ENCODE results near the gene TBC1D5.

Gene TBC1D5

GRCh38 chr3:17765819-17766472, 23.5 kb upstream of the TBC1D5 start:
- TF ChIP-seq, protein P1, sequence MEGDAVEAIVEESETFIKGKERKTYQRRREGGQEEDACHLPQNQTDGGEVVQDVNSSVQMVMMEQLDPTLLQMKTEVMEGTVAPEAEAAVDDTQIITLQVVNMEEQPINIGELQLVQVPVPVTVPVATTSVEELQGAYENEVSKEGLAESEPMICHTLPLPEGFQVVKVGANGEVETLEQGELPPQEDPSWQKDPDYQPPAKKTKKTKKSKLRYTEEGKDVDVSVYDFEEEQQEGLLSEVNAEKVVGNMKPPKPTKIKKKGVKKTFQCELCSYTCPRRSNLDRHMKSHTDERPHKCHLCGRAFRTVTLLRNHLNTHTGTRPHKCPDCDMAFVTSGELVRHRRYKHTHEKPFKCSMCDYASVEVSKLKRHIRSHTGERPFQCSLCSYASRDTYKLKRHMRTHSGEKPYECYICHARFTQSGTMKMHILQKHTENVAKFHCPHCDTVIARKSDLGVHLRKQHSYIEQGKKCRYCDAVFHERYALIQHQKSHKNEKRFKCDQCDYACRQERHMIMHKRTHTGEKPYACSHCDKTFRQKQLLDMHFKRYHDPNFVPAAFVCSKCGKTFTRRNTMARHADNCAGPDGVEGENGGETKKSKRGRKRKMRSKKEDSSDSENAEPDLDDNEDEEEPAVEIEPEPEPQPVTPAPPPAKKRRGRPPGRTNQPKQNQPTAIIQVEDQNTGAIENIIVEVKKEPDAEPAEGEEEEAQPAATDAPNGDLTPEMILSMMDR (IDR thresholded peaks at IDR 0.05): no peak

- TF ChIP-seq, protein P1 (IDR thresholded peaks at IDR 0.05): no peak
These were observed 19.1 kb upstream of the TBC1D5 start for GRCh38 chr3:17761563-17761962.

DNA sequence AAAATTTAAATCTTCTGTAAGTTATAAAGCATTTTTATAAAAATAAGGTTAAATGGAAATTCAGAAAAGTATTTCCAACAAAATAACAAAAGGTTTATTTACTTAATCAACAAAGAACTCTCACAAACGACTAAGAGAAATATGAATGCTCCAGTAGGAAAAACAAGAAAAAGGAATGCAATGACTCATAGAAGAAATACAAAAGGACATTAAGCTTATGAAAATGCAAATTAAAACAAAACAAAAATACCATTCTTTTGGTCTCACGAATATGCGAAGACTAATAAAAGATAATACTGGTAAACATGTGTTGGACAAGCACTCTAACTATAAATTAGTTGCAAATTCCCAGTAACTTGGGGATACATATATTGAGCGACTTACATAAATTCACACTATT, 17.5 kb upstream of the TBC1D5 start:
- TF ChIP-seq, protein P1 (IDR thresholded peaks at IDR 0.05): no peak

GRCh38 chr3:17755836-17756235, 13.4 kb upstream of the TBC1D5 start:
- TF ChIP-seq, protein P1 (IDR thresholded peaks at IDR 0.05): no peak

DNA sequence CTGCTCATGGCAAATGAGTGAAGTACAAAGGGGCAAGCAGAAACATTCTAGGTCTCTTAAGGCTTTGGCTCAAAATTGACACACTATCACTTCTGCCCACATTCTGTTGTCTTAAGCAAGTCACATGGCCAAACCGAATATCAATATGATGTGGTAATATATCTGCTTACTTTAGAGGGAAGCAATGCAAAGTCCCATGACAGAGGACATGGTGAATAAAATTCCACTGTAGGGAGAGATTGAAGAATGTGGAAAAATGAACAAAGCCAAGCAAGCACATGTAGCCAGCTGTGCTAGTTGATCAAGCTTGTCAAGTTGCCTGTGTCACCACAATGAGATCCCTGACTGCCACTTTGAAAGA, 11.2 kb upstream of the TBC1D5 start:
- TF ChIP-seq, protein P1 (IDR thresholded peaks at IDR 0.05): no peak

DNA sequence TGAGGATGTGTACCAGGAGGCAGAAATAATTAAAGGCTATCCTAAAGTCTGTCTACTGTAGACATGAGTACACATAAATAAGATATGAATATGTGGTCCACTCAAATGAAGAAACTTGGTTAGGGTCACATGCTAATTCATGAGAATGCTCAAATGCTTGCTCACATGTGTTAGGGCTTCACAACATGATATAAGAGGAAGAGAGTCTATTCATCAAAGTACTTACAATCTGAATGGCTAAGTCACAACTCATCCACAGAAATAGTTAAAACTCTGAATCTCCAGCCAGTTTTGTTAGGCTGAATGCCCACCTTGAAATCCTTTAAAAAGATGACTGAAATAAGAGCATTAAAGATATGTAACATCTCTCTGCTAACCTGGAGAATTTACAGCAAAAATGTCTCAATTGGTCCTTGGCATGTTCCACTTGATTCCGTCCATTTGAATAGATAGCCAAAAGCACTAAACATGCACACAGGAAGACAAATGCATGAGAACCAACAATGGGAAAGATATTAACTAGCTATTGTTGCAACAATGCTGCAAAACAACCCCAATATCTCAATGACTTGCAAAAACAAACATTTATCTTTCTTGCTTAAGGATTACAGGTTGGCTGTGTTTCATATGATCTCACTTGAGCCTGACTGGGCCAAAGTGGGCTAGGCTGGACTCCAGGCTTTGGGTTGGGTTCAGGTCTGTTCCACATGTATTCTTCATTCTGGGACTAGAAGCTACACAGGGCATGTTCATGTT, 10.6 kb upstream of the TBC1D5 start:
- TF ChIP-seq, protein P1 (IDR thresholded peaks at IDR 0.05): no peak

DNA sequence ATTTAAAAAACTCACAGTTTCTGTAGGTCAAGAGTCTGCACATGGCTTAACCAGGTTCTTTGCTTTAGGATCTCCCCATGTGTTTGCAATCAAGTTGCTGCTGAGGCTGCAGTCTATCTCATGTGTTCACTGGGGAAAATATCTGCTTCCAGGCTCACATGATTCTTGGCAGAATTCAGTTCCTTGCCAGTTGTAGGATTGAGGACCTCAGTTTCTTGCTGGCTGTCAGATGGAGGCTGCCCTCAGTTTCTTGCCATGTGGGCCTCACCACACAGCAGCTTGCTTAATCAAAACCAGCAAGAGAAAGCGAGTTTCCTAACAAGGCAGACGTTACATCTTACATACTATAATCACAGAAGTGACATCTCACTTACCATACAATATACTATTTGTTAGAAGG, 10.0 kb upstream of the TBC1D5 start:
- TF ChIP-seq, protein P1 (IDR thresholded peaks at IDR 0.05): no peak

Data from LNCAP (cell line).